HG02759 (cell line): ENCODE data around the gene HOXB7.

Experiments
- ATAC-seq: cut with Tn5 transposase; IDR thresholded peaks from one replicate; pipeline ENCODE4 v1.9.1; 2021; ENCODE audit warnings: mild to moderate bottlenecking, moderate library complexity; ENCODE audit not compliant: unreplicated experiment

The HOXB7 gene

GRCh38 chr17:48611681-48612455, 1.1 kb upstream of the HOXB7 start:
- no peak for ATAC-seq

GRCh38 chr17:48611213-48611612, 396 bp upstream of the HOXB7 start:
- ATAC-seq, result no peak

DNA sequence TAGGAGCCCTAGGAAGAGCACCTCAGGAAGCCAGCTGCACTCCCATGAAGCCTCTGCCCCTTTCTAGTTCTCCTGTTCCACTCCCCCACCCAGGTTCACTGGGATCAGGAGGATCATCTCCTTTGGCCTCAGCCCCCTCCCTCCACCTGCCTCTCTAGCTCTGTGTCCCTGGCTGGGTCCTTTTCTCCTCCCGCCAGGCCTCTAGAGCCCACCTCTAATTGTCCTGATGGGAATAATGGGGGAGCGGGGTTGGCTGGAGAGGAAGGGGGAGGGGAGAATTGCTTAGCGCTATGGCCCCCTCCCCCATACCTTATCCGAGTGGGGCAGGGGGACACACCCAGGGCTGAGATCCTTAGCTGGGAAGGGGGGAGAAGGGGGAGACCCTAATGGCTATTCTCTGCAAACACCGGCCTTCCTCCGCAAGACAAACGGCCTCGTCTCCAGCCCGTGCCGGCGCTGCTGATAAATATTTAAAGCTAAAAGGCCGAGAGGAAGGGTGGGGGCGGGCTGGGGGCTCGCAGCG, 997 bp downstream of the HOXB7 start:
- no peak for ATAC-seq

GRCh38 chr17:48609033-48609432, 1.8 kb downstream of the HOXB7 start:
- ATAC-seq, result no peak

GRCh38 chr17:48608494-48608834, 2.4 kb downstream of the HOXB7 start:
- no peak for ATAC-seq

DNA sequence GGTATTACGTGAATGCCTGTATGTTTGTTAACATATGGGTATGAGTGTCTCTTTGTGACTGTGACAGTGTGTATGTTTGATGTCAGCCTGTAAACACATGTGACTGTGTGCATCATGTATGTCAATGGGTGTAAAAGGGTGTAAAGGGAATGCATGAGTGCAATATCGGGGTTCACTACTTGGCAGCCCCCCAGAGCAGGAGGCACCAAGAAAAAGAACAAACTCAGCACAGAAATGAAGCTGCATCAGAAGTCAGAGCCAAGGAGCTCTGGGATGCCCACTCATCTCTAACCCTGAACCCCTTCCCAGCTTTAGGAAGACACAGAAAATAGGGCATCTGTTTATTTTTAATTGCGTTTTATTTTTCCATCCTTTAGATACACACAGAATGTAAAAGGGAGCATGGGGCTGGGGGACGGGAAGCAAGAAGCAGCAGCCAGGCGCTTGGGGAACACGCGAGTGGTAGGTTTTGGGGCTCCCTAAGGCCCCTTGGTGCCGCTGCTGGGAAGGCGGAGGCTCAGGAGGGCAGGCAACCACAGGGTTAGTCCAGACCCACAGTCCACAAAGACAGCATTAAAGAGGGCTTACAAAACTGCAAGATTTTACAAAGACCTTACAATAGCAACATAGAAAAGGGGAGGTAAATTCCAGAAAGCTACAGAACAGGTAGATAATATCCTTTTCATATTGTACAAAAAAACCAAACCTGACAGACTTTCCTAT, 3.8 kb downstream of the HOXB7 start:
- no peak for ATAC-seq

GRCh38 chr17:48605991-48606891, 4.6 kb downstream of the HOXB7 start:
- ATAC-seq, result no peak

DNA sequence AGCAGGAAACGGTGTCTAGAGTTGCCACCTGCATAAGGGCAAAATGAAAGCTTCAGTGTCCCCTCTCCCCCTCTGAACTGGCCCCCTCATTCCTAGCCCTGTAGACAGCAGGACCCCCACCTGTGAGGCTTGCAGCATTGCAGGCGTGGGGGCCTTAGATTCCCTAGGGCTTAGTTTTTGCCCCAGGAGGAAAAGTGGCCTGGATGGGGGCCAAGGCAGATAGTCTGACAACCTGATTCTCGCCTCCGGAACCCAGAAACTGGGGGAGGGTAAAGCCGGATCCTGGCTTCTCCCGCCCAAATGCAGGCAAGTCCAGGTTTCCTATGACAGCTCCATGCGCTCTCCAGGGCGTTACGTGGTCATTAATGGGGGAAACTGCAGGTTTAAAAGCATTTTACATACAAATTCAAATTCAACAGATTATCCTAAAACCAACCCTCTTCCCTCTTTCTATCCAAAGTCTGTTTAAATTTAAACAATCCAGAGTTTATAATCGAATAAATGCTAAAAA, 5.4 kb downstream of the HOXB7 start:
- no peak for ATAC-seq

DNA sequence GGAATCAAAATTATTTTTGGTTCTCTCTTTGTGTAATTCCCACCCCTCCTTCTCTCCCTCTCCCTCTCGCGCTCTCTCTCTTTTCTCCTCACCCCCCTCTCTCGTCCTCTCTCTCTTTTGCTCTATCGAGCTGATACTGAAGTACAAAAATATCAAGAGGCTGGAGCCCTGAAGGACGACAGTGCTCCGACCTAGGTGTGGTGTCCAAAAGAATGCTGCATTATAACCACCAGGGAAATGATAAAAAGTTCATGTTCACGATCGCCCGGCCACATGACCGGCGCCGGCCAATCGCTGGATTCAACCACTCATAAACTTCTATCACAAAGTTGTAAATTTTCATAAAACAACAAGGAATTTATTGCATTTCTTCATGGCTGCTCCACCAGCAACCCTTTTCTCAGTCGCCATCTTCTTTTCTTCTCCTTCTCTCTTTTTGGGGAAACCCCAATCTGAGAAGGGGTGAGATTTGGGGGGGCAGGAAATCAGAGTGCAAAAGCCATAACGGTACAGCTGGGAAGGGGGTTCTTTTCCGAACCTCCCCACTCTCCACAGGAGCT, 6.0 kb downstream of the HOXB7 start, which contains the start of gene HOXB6:
Gene HOXB6, minus strand, starts transcription at position 217 of the 560 bp plus-strand sequence. CDS start 6,836 bp downstream, outside the sequence.
- ATAC-seq, result no peak

- ATAC-seq, result no peak
Measured at GRCh38 chr17:48603959-48604769, 6.7 kb downstream of the HOXB7 start.

DNA sequence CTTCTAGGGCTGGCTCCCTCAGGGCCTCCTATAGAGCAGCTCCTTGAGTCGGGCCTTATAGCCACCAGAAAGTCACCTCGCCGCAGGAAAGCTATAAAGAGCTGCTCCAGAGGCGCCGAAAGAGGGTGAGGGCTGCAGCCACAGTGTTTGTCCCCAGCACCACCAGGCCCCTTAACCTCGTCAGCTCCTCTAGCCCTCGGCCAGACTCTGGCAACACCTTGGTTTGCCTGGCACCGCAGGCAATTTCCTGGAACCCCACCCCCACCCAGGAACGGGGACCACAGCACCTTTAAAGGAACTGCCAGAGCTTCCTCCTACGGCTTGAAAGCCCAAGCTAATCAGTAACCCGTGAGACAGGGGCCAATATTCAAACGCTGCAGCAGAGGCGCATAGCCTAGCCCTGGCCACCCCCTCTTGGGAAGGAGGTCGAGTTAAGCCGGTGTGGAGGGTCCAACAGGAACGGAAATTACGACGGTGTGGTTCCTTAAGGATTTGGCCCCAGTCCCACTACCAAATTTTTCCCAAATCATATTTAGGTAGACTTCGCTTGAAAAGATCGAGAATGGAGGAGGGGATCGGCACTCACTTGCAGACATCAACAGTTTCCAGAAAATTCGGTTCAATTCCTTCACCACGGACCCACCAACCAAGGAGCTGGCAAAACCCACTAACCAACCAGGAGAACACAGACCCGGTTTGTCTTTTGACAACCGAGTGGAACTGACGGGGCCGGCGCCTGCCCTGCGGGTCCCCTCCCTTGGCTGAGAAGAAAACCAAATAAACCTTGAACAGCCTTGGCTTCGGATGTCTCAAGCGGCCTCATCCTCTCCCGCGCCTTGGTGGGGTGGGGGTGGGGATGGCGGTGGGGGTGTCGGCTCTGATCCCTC, 9.0 kb downstream of the HOXB7 start:
- no peak for ATAC-seq

DNA sequence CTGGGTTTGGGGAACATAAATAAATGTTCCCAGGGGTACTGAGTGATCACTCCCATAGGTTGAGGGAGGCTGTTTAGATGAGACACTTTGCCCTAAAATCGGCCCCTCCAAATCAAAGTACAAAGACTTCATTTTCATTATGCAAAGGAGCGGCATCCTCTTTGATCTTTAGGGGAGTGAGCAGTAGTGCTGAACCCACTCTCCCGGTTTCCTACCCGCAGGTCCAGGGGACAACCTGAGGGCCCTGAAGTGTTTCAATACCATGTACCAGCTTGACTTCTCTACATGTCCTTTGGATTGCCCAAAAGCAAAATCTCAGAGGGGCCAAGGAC, 9.6 kb downstream of the HOXB7 start:
- no peak for ATAC-seq

GRCh38 chr17:48600244-48601098, 10.3 kb downstream of the HOXB7 start:
- no peak for ATAC-seq

GRCh38 chr17:48599354-48599753, 11.5 kb downstream of the HOXB7 start:
- no peak for ATAC-seq

DNA sequence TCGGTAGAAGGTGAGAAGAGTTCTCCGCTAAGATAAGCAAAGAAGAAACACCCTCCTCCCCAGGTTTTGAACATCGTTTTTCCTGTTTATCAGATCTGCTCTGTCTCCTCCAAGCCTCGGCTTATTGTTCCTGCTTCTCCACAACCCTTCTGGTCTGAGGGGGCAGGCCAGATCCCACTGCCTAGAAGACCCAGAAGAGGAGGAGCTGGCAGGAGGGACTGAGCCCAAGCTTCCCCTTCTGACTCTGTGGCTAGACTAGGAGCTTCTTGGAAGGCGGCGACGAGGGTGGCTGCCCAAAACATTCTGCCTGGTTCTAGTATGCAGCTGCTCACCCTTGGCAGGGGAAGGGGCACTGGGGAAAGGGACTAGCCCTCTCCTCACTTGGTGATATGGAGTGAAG, 12.1 kb downstream of the HOXB7 start:
- no peak for ATAC-seq

- ATAC-seq, result no peak
Measured at GRCh38 chr17:48597778-48598631, 12.8 kb downstream of the HOXB7 start.

DNA sequence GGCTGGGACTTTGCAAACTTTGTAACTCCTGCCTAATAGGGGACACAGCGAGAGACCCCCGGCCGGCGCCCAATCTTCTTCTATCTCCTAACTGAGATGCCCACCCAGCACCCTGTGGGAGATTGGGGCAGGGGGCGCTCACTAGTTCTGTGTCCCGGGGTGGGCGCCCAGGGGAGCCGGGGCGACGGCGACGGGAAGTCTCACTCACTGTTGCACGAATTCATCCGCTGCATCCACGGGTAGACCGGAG, 13.4 kb downstream of the HOXB7 start:
- ATAC-seq, result no peak
